Left ventricle myocardium inferior (tissue), 1 donor: ENCODE results near the gene SEMA5B. TPM values are rescaled to one million over a fixed set of nuclear protein-coding genes. Genes with fewer than 3 reads are reported as not detected.

Experiments
- DNase-seq: peaks from one replicate; pipeline ENCODE4 v3.0.0-alpha.2; 2020
- H3K27ac ChIP-seq: fragments of 200-600 bp; replicated peaks from 2 replicates; pipeline ENCODE4 v1.8.0; 2021
- H3K27me3 ChIP-seq: fragments of 200-600 bp; 2 replicates; pipeline ENCODE4 v1.8.0; 2021; ENCODE audit warnings: low read depth
- H3K36me3 ChIP-seq: fragments of 200-600 bp; 2 replicates; pipeline ENCODE4 v1.8.0; 2021
- H3K4me1 ChIP-seq: fragments of 200-600 bp; 2 replicates; pipeline ENCODE4 v1.8.0; 2021
- H3K4me3 ChIP-seq: fragments of 200-600 bp; 2 replicates; pipeline ENCODE4 v1.8.0; 2021; ENCODE audit warnings: mild to moderate bottlenecking, moderate library complexity
- H3K9me3 ChIP-seq: fragments of 200-600 bp; replicated peaks from 2 replicates; pipeline ENCODE4 v1.8.0; 2021
- intact Hi-C: fragments of 100-400 bp; cut with micrococcal nuclease; formaldehyde crosslinking; loops from one replicate; pipeline ENCODE4 v1.11.0; 2022
- total RNA-seq: library from RNA; stranded (reverse); fragmentation: NEBNext Ultra II Directional; extraction: Animal tissue kit (Norgen Biotek cat#: 25700); gene quantifications from one replicate; pipeline ENCODE4 v1.2.1, GENCODE V29; 2021
- TF ChIP-seq, protein P1 (sequence below): fragments of 200-600 bp; IDR thresholded peaks from 2 replicates; pipeline ENCODE4 v1.8.0; 2021; ENCODE audit warnings: antibody characterized with exemption, mild to moderate bottlenecking, borderline replicate concordance
- donor health status: DM: no; HTN: yes; CAD: no; lungs with severe emphysema.

Gene SEMA5B
- total RNA-seq, 1 donor from 2014 or later, result 5.3 TPM

DNA sequence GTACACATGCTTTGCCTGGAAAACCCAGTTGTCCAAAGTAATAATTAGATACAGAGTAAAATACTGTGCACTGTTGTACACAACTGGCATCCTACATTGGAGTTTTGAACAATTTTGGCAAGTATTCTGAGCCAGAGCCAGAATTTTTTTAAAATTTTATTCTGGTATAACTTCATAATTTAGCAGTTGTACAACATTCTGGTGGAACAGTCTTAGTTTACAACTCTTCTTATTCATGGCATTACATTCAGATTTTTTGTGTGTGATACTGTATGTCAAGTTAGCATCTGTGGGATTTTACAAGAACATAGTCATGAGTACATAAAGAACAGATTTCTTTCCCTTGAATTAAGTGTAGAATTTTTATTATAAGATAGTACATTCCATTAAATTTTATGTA is 165.2 kb downstream of the SEMA5B start:
- peaks cover 41% of the 10 kb centered on the region for H3K36me3 ChIP-seq
- intact Hi-C loops, result no loop called here

More for the DNA sequence above, 165.2 kb downstream of the SEMA5B start:
- H3K27me3 ChIP-seq, result no peaks in the 10 kb centered on the region
- no peak for DNase-seq
- no peak overlapping the region for H3K4me3 ChIP-seq
- no peaks in the 10 kb centered on the region for H3K4me1 ChIP-seq
- TF ChIP-seq, protein P1, sequence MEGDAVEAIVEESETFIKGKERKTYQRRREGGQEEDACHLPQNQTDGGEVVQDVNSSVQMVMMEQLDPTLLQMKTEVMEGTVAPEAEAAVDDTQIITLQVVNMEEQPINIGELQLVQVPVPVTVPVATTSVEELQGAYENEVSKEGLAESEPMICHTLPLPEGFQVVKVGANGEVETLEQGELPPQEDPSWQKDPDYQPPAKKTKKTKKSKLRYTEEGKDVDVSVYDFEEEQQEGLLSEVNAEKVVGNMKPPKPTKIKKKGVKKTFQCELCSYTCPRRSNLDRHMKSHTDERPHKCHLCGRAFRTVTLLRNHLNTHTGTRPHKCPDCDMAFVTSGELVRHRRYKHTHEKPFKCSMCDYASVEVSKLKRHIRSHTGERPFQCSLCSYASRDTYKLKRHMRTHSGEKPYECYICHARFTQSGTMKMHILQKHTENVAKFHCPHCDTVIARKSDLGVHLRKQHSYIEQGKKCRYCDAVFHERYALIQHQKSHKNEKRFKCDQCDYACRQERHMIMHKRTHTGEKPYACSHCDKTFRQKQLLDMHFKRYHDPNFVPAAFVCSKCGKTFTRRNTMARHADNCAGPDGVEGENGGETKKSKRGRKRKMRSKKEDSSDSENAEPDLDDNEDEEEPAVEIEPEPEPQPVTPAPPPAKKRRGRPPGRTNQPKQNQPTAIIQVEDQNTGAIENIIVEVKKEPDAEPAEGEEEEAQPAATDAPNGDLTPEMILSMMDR, result no peak
- no peak overlapping the region for H3K27ac ChIP-seq
- H3K9me3 ChIP-seq, result no peaks in the 10 kb centered on the region

Other genes starting within 250 kb of the SEMA5B start
- 3.8 TPM for gene HSPBAP1, start 233.9 kb downstream of the SEMA5B start, total RNA-seq
- 14.5 TPM for gene SLC49A4, start 232.7 kb downstream of the SEMA5B start, total RNA-seq
- 6.0 TPM for gene PDIA5, start 39.3 kb upstream of the SEMA5B start, total RNA-seq
- 9.5 TPM for gene SEC22A, start 174.2 kb upstream of the SEMA5B start, total RNA-seq